Upper lobe of left lung (tissue), 6 donors: ENCODE data around the gene SMAD3. TPM values are rescaled to one million over a fixed set of nuclear protein-coding genes. Genes with fewer than 3 reads are reported as not detected.

Source experiments
- ATAC-seq, 2 donors: fragments of 200-7000 bp; cut with Tn5 transposase; one replicate each; pipeline ENCODE4 v1.9.1; 2022; ENCODE audit warnings: mild to moderate bottlenecking in 2 of 2, moderate library complexity in 2 of 2; ENCODE audit not compliant: low FRiP score in 2 of 2
- DNase-seq, 2 donors: peaks; one replicate each; pipeline ENCODE4 v3.0.0-alpha.2; 2019 to 2020
- H3K27ac ChIP-seq, 4 donors: fragments of 200-600 bp; sonication (generic); one replicate each; pipeline ENCODE4 v1.5.1; 2016 to 2019
- H3K27me3 ChIP-seq, 4 donors: fragments of 200-600 bp; sonication (generic); one replicate each; pipeline ENCODE4 v1.5.1; 2017 to 2019
- H3K36me3 ChIP-seq, 4 donors: fragments of 200-600 bp; sonication (generic); one replicate each; pipeline ENCODE4 v1.5.1; 2016 to 2019
- H3K4me1 ChIP-seq, 4 donors: fragments of 200-600 bp; sonication (generic); one replicate each; pipeline ENCODE4 v1.5.1; 2018 to 2019
- H3K4me3 ChIP-seq, 4 donors: fragments of 200-600 bp; sonication (generic); one replicate each; pipeline ENCODE4 v1.5.1; 2017 to 2019; ENCODE audit warnings: mild to moderate bottlenecking in 2 of 4, moderate library complexity in 1 of 4
- H3K9me3 ChIP-seq, 4 donors: fragments of 200-600 bp; sonication (generic); one replicate each; pipeline ENCODE4 v1.5.1; 2018 to 2019
- CTCF ChIP-seq, 6 experiments: fragments of 450-650 bp in 4 of 6; fragments of 200-600 bp in 2 of 6; sonication (generic) in 2 of 6; IDR thresholded peaks; one replicate each; pipeline ENCODE4 v1.5.1; 2016 to 2019; ENCODE audit warnings: antibody characterized with exemption in 6 of 6
- EP300 ChIP-seq, 4 donors: sonication (generic); formaldehyde crosslinking; IDR thresholded peaks; one replicate each; pipeline ENCODE4 v1.5.1; 2017; ENCODE audit warnings: antibody characterized with exemption in 4 of 4, control low read depth in 2 of 4
- POLR2A ChIP-seq, 4 donors: fragments of 450-650 bp; IDR thresholded peaks; one replicate each; pipeline ENCODE4 v1.5.1; 2016 to 2017; ENCODE audit warnings: antibody characterized with exemption in 4 of 4, mild to moderate bottlenecking in 2 of 4
- POLR2AphosphoS5 ChIP-seq, 2 donors: sonication (generic); formaldehyde crosslinking; IDR thresholded peaks; one replicate each; pipeline ENCODE4 v1.5.1; 2017; ENCODE audit warnings: antibody characterized with exemption in 2 of 2
- WGBS, 2 donors: methylation state at CpG; one replicate each; pipeline ENCODE4 v1.1.5; 2017 to 2018; 5-methylcytosine and 5-hydroxymethylcytosine counted together
- total RNA-seq, 6 donors: library from RNA; depleted of rRNA in 4 of 6; stranded (reverse); fragments of >200 nt in 4 of 6; gene quantifications; one replicate each; pipeline versions ENCODE4 v1.1.0 to v1.2.1, GENCODE V29; 2016 to 2021
- donor health status: DM: no; HTN: no; CAD: no; lungs with moderate emphysema.
- donor health status: DM: no; HTN: yes; CAD: no; lungs with severe emphysema.

Gene SMAD3
- total RNA-seq, 6 donors from 2014 or later, result 31.7 to 44.5 (median 36.3) TPM

GRCh38 chr15:67093504-67093862, 28.1 kb downstream of the SMAD3 start:
- H3K9me3 ChIP-seq, result no peaks in the 10 kb centered on the region
- H3K4me1 ChIP-seq, result peaks cover 36 to 57% (median 50%) of the 10 kb centered on the region in 4 donors
- H3K27me3 ChIP-seq, result no peaks in the 10 kb centered on the region
- 47 to 84% methylated on average over 7 of the region's 7 CpGs for WGBS, 2 donors
- H3K36me3 ChIP-seq, result peaks cover 0 to 7% (median 0%) of the 10 kb centered on the region in 4 donors
- ATAC-seq (peak in 1 of 2 donors; percentile 38), DNase-seq (peak in 1 of 2 donors; percentile 65)
- peak overlapping the region in 1 of 4 donors; percentile 27 for H3K27ac ChIP-seq
- no peak for TF ChIP-seq POLR2A (IDR thresholded peaks at IDR 0.05)
- no peak for TF ChIP-seq EP300 (IDR thresholded peaks at IDR 0.05)
- TF ChIP-seq POLR2AphosphoS5 (IDR thresholded peaks at IDR 0.05), result no peak
- no peak for TF ChIP-seq CTCF (IDR thresholded peaks at IDR 0.05)
- H3K4me3 ChIP-seq, result no peak overlapping the region

GRCh38 chr15:67094001-67094826, 28.8 kb downstream of the SMAD3 start:
- H3K27ac ChIP-seq, result peak overlapping the region in 2 of 4 donors; percentile 4 to 27
- DNase-seq, result peak in 1 of 2 donors; percentile 25
- 71 to 78% methylated on average over 9 to 15 of the region's 15 CpGs for WGBS, 2 donors
- H3K4me3 ChIP-seq, result no peak overlapping the region
- H3K27me3 ChIP-seq, result no peaks in the 10 kb centered on the region
- peaks cover 39 to 61% (median 52%) of the 10 kb centered on the region in 4 donors for H3K4me1 ChIP-seq
- peaks cover 0 to 7% (median 0%) of the 10 kb centered on the region in 4 donors for H3K36me3 ChIP-seq
- no peak for TF ChIP-seq CTCF (IDR thresholded peaks at IDR 0.05)
- TF ChIP-seq POLR2A (IDR thresholded peaks at IDR 0.05), result no peak
- TF ChIP-seq POLR2AphosphoS5 (IDR thresholded peaks at IDR 0.05), result no peak
- H3K9me3 ChIP-seq, result no peaks in the 10 kb centered on the region
- ATAC-seq, result no peak

GRCh38 chr15:67095912-67096311, 30.5 kb downstream of the SMAD3 start:
- Histone ChIP-seq H3K4me3 (no peak overlapping the region), H3K36me3 (peaks cover 0 to 7% (median 0%) of the 10 kb centered on the region in 4 donors), H3K27me3 (no peaks in the 10 kb centered on the region), H3K4me1 (peaks cover 29 to 46% (median 40%) of the 10 kb centered on the region in 4 donors), H3K9me3 (no peaks in the 10 kb centered on the region), H3K27ac (no peak overlapping the region)
- DNase-seq (no peak), ATAC-seq (no peak)
- WGBS, 2 donors, result 83 to 84% methylated on average over 7 of the region's 7 CpGs
- TF ChIP-seq CTCF (IDR thresholded peaks at IDR 0.05), result no peak
- TF ChIP-seq POLR2AphosphoS5 (IDR thresholded peaks at IDR 0.05), result no peak
- TF ChIP-seq POLR2A (IDR thresholded peaks at IDR 0.05), result no peak
- TF ChIP-seq EP300 (IDR thresholded peaks at IDR 0.05), result no peak

- H3K4me1 ChIP-seq, result peaks cover 28 to 40% (median 33%) of the 10 kb centered on the region in 4 donors
- DNase-seq (no peak), ATAC-seq (no peak)
- no peak overlapping the region for H3K27ac ChIP-seq
- WGBS, 2 donors, result 82 to 100% methylated on average over 2 of the region's 2 CpGs
- peaks cover 0 to 7% (median 0%) of the 10 kb centered on the region in 4 donors for H3K36me3 ChIP-seq
- TF ChIP-seq EP300 (IDR thresholded peaks at IDR 0.05), result no peak
- no peak for TF ChIP-seq POLR2AphosphoS5 (IDR thresholded peaks at IDR 0.05)
- no peak for TF ChIP-seq POLR2A (IDR thresholded peaks at IDR 0.05)
- TF ChIP-seq CTCF (IDR thresholded peaks at IDR 0.05), result no peak
- no peaks in the 10 kb centered on the region for H3K27me3 ChIP-seq
- no peaks in the 10 kb centered on the region for H3K9me3 ChIP-seq
- no peak overlapping the region for H3K4me3 ChIP-seq
Measured at GRCh38 chr15:67096546-67097294, 31.3 kb downstream of the SMAD3 start.
